Occipital lobe (tissue), 2 donors: ENCODE results near the gene ZFYVE28. TPM values are rescaled to one million over a fixed set of nuclear protein-coding genes. Genes with fewer than 3 reads are reported as not detected.
"Not testable (repeated sequence)": the region's sequence is repeated elsewhere in the genome, so short reads cannot be mapped to it uniquely, and the experiment has no call there.

ENCODE experiments used
- DNase-seq: peaks from one replicate; lab custom pipeline; 2025; lab: John Stamatoyannopoulos, UW
- total RNA-seq: library from RNA; depleted of rRNA; stranded (reverse); fragments of >200 nt; gene quantifications from one replicate; pipeline ENCODE4 v1.2.3, GENCODE V29; 2014

Gene ZFYVE28
- total RNA-seq, 1 donor from 2014 or later = 3.7 TPM

DNA sequence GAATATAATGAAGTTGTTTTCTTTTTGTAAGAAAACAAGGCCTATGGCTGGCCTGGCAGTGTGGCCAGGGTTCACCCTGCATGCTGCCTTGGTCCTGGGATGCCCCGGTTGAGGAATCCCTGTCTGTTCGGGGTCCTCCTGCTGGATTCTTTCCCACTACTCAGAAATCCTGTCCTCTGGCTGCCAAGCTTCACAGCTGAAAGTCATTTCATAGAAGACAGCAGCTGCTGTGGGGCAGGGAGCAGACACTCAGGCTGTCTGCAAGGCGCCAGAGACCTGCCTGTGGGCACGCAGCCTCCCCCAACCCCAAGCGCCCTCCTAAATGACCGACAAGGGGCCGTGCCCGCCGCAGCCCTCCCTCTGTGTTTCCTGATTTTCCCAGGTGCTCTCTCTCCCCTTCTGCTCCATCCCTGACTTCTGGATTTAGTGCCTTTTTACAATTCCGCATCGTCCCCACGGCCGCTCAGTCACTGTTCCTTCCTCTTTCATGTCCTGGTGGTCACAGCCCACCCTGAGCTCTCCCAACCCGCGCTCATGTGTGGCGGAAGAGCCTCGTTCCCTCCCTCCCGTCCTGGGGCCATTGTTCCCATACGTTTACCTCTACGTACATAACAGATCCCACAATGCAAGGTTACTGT, 27.5 kb downstream of the ZFYVE28 start:
- no peak for DNase-seq

DNA sequence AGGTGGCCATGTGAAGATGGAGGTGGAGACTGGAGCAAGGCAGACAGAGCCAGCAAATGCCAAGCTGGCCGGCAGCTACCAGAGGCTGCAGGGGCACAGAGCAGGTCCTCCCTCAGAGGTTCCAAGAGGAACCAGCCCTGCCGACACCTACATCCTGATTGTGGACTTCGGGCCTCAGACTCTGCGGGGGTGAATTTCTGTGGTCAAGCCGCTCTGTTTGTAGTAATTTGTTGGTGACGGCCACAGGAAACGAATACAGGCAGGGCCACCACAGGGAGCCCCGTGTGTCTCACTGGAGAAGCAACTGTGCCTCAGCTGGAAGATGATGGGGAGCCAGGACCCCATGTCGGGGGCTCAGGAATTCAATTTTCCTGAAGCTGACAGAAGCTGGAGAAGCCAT, 28.3 kb downstream of the ZFYVE28 start:
- no peak for DNase-seq

DNA sequence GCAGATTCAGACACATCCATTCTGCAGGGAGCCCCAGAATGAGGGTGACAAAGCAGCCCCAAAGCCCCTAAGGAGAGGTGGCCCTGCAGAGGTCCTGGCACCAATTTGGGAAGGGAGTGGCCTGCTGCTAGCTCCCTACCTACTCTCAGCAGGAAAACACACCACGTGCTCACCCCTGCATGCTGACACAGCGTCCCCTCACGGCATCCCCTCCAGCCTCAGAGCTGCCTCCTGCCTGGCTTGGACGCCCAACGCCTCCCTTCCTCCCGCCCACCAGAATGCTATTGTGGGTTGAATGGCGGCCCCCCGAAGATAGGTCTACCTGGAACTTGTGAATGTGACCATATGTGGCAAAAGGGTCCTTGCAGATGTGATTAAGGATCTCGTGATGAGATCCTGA, 28.8 kb downstream of the ZFYVE28 start:
- no peak for DNase-seq

DNA sequence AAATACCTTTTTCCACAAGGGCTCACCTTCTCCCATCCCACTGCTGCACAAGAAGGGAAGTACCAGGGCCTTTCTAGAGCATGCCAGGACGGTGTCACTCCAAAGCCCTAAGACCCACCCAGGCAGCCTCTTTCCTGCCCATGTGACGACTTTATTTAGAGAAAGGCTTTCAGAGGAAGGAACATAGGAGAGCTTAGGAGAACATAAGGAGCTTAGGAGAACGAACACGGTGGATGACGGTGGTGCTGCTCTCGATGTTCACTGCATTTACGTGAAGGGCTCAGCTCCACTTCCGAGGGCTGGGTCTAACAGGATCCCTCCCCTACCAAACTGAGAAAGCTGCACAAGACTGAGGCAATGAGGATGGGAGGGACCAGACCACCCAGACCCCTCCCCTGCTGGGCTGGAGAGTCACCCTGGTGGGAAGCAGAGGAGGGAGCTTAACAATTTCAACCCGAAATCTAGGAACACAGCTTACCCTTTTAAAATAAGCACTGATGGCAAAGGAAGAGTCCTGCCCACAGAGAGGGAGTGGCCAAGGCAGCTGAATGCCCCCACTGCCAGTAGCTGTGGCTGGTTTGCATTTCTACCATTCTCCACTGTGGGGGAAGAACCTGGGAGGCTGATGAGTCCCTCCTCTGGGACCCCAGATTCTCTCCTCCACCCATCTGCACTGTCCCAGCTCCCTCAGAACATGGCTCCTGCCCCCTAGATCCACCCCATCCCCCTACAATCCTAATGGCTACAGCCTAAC, 29.8 kb downstream of the ZFYVE28 start:
- DNase-seq = no peak

DNA sequence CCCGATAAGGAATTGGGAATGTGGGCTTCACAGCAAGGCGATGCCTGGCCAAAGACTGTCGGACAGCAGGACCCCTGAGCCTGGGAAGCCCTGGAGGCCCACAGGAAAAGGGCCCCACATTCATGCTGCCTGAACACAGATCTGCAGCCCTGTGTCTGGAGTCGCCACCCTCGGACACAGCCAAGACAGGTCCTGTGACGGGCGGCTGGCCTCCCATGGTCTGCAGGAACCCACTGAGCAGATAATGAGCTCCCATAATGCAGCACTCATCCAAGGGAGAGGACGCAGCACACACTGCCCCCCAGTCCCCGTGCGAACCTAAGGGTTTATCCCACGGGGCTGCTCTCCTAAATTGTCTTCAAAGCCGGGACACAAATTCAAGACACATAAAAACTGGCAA, 30.6 kb downstream of the ZFYVE28 start:
- DNase-seq = no peak

DNA sequence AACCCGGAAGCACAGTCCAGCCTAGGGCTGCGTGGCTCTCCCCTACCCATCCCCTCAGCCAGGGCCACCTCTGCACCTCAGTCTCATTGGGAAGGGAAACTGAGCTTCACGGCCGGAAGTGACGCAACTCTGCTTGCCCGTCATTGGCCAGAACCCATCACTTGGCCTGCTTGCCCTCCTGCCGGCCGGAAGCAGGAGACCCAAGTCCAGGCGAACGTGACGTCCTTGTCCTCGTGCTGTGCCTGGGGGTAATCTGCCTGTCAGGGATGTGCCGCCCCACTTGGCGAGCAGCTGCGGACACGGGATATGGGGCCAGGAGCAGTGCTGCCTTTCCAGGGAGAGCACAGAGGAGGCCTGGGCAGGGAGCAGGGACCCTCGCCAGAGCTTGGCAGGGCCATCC, 31.2 kb downstream of the ZFYVE28 start:
- DNase-seq = no peak

DNA sequence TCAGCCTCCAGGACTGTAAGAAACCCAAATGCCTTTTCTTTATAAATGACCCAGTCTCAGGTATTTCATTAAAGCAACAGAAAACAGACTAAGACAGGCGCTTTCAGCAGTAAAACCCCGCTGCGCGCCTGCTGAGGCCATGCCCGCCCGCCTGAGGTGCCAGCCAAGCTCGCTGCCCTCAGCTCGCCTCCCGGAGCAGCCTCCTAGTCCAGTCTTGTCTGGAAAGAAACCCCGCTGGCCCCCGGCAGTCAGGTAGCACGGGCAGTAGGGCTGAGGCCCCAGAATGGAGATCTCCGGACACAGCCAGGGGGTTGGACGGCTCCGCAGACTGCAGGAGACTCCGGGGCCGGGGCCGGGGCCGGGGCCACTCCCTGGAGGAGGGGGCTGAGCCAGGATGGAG, 31.7 kb downstream of the ZFYVE28 start:
- DNase-seq = no peak

DNA sequence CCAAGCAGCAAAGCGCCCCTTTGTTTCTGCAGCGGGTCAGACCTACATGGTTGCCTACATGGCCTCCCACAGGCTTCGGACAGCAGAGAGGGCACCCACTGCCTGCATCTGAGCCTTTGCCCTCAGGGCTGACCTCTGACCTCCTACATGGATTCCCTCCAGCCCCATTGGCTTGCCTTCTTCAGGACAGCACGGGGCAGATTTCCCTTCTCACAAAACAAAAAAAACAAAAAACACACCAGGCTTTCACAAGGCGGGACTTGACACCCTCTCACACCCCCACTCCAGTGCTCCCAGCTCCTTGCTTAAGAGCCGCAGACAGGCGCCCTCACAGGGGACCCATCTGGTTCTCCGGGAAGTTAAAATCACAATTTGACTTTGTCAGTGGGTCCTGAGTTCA, 32.9 kb downstream of the ZFYVE28 start:
- no peak for DNase-seq

DNA sequence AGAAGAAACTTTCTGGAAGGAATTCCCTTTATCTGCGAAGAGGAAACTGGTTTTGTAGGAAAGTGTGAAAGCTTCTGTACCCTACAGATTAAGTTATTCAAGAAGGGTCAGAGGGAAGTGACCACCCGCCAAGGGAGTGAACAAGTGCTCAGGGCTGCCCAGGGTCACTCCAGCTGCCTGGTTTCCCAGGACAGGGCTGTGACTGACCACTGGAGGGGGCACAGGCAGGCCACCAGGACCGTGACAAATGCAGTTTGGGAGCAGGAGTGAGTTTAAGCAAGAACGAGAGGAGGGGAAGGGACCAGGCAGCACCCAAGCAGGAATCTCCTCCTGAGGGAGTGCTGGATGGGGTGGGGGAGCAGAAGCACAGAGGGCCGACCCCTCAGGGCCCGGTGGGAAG, 34.2 kb downstream of the ZFYVE28 start:
- DNase-seq = no peak

DNA sequence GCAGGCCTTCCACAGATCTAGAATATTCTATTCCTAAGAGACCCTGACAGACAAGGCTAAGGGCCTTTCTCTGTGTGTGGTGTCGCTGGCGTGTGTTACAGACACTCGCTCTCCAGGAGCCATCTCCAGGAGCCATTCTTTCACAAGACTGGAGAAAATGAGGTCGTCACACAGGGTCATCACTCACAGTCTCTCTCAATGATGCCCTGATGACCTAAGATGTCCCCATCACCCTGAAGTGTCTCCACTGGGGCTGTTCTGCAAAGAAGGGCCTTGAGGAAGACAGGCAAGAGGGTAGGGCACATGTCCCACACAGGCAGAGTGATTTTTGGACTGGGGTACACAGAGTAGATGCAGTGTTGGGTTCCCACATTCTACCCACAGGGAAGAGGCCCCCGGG, 34.7 kb downstream of the ZFYVE28 start:
- DNase-seq = no peak

DNA sequence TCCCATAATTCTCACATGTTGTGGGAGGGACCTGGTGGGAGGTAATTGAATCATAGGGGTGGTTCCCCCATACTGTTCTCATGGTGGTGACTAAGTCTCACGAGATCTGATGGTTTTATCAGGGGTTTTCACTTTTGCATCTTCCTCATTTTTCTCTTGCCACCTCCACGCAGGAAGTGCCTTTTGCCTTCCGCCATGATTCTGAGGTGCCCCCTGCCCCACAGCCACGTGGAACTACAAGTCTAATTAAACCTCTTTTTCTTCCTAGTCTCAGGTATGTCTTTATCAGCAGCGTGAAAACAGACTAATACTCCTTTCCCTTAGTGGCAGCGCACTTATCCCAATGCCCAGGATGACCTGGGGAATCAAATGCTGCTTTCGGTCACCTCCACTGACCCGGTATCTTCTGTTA, 35.2 kb downstream of the ZFYVE28 start:
- not testable (repeated sequence) for DNase-seq

DNA sequence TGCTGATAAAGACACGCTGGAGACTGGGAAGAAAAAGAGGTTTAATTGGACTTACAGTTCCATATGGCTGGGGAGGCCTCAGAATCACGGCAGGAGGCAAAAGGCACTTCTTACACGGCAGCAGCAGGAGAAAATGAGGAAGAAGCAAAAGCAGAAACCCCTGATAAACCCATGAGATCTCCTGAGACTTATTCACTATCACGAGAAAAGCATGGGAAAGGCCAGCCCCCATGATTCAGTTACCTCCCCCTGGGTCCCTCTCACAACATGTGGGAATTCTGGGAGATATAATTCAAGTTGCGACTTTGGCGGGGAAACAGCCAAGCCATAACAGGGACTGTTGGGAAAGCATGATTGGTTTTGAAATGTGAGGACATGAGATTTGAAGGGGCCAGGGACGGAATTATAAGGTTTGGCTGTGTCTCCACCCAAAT, 35.7 kb downstream of the ZFYVE28 start:
- not testable (repeated sequence) for DNase-seq

DNA sequence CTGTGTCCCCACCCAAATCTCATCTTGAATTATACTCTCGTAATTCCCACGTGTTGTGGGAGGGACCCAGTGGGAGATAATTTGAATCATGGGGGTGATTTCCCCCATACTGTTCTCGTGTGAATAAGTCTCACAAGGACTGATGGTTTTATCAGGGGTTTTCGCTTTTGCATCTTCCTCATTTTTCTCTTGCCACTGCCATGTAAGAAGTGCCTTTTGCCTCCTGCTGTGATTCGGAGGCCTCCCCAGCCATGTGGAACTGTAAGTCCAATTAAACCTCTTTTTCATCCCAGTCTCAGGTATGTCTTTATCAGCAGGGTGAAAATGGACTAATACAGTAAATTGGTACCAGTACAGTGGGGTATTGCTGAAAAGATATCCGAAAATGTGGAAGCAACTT, 37.9 kb downstream of the ZFYVE28 start:
- DNase-seq = not testable (repeated sequence)

DNA sequence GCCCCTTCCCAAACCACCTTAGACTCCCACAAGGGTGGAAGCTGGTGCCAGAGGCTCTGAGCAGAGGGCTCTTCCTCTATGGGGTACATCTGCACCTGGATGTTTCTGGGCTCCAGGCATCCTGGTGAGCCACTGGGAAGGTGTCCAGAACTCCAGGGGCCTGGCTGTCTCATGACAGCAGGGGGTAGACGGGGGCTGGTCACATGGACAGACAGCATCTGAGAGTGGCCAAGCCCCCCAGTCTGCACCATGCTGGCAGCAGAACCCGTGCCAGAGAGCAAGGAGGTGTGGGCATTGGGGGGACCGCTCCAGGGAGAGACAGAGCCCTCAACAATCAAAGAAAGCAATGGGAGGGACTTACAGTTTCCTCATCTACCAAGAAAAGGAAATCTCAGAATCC, 39.5 kb downstream of the ZFYVE28 start:
- DNase-seq = no peak

DNA sequence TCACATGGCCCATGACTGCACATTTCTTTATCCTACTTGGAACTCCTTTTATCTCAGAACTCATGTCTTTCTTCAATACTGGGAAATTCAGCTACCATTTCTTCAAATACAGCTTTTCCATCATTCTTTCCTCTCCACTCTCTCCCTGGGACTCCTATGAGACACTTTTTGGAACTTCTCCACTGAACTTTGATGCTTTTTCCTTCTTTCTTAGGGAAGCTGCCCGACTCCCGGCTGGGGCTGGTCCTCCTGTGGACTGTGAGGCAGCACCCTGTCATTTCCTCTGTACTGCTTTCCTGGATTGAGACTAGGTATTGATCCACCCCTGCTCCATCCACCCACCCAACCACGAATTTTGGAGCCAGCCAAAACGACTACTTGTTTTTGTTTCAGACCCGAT, 40.0 kb downstream of the ZFYVE28 start:
- no peak for DNase-seq

DNA sequence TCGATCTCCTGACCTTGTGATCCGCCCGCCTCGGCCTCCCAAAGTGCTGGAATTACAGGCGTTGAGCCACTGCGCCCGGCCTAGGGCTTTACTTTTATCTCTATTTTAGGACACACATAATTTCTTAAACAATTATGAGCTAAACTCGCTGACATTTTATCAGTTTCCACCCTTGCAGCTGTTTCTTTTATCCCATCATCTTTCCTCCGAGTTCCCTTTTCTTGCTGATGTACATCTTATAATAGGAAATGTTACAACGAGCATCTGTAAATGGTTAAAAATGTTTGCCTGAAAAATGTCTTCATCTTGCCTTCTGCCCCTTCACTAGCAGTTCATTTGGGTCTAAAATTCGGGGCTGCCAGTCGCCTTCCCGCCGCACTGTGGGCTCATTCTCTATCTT, 41.2 kb downstream of the ZFYVE28 start:
- DNase-seq = no peak

DNA sequence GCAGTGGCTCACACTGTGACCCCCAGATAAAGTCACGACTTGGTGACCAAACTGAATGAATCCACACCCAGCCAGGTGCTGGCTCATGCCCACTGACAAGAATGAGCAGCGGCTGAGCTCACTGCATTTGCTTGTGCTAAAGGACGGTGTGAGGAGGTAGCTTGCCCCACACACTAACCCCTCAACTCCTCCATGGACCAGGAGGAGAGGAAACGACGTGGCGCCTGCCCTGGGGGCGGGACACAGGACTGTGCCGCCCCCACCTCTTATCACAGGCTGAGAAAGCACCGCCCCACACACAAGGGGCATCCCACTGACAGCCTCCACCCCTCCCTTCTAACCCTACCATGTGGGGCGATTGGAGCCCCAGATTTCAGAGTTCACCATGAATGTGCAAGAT, 43.0 kb downstream of the ZFYVE28 start:
- no peak for DNase-seq

DNA sequence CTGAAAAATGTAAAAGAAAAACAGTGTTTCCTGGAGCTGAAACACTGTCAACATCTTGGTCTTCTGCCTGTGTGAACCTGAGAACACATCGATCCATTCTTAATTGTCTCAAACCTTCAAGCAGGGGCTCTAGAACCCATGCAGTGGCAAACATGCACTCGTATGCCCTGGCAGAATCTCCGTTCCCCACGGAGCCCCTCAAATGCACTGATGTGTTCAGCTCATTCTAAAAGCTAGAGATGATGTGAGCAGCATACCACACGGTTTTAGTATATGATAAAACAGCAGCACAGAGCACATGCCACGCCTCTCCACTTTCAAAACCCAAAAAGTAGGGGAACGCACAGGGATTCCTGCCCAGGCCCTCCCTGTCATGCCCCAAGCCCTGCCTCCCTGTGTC, 44.9 kb downstream of the ZFYVE28 start:
- no peak for DNase-seq

DNA sequence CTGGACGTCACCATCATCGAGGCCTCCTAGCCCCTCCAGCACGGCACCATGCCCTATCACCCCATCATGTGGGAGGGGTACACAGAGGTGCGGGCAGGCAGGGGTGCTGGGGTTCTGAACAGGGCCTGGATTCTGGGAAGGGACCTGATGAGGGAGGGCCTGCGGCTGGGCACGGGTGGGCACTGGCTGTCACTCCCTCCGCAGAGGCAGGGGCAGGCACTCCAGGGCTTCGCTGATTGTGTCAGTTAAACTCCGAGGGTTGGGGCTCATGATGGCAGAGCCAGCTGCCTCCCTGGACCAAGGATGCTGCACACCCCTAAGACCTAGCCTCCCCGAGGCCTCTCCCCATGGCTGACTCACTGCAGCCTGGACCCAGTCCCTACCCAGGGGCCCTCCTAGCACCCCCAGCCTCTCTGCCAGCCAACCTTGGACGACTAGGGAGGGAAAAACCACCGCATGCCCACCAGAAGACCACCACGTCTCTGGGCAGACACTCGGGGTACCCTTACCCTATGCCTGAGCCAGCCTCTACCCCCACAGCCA, 45.9 kb downstream of the ZFYVE28 start:
- no peak for DNase-seq

DNA sequence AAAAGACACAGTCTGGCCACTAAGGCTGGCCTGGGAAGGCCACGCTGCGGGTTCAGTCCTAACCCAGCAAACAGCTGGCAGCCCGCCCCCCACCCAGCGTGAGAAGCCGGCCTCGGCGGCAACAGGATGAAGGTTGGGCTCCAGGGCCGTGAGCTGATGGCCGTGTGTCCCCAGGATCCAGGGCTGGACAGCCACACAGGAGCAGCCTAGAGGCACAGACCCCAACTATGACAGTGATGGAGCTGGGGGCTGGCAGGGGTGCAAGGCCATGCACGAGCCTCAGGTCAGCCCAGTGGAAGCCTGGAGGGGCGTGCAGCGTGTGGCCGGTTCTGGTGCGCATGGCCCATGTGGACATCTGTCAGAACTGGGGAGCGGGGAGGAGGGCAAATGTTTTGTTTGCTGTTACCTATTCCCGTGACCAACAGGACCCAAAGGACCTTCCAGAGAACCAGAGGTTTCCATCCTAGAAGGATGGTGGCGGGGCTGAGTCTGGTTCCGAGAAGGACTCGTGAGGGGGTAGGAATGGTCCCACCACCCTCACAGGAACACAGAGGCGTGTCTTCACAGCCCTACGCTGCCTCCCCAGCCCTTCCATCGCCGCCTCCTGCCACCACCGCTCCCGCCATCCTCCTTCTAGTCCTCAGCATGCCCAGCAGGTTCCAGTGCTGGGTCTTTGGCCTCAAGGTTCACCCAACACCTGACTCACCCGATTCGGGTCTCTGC, 46.5 kb downstream of the ZFYVE28 start:
- DNase-seq = no peak

DNA sequence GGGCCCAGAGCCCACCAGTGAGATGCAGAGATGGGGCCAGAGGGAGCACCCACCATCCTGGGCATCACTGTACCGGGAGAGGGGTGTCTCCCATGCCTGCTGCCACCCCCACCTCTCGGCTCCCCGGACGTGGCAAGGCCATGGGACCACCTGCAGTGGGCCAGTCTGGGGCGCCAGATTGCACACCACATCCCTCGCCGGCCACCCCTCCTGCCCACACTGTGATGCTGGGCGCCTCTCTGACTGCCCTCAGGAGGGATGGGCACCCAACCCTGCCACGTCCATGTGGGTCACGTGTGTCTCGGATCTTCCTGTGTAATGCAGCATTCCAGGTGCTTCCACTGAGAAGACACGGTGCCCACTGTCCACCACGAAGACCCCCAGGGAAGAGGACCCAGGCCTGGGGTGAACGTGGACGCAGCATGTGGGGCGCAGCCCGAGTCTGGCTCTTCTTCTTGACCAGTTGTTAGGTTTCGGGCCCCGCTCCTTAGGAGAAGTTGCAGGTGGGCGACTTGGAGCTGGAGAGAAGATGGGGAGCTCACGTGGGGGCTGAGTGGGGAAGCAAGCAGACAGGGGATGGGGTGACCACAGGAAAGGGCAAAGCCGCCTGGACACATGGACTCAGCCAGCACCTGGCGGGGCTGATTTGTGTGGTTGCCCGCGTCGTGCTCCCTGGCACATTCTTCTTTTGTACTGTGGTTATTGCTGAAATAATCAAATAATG, 47.7 kb downstream of the ZFYVE28 start:
- DNase-seq = no peak
